GM18909 (cell line): ENCODE data around the gene MBD3L3.
"Not testable (repeated sequence)": the region's sequence is repeated elsewhere in the genome, so short reads cannot be mapped to it uniquely, and the experiment has no call there.

Source experiments
- ATAC-seq: cut with Tn5 transposase; IDR thresholded peaks from one replicate; pipeline ENCODE4 v1.9.1; 2021; ENCODE audit warnings: mild to moderate bottlenecking; ENCODE audit not compliant: unreplicated experiment, poor library complexity

MBD3L3 gene

GRCh38 chr19:7063764-7064418 is 5.4 kb upstream of the MBD3L3 start:
- no peak for ATAC-seq

GRCh38 chr19:7063339-7063738 is 4.9 kb upstream of the MBD3L3 start:
- ATAC-seq = no peak

GRCh38 chr19:7059977-7060376 is 1.5 kb upstream of the MBD3L3 start:
- ATAC-seq = not testable (repeated sequence)

GRCh38 chr19:7056371-7056770 is 2.1 kb downstream of the MBD3L3 start:
- not testable (repeated sequence) for ATAC-seq

GRCh38 chr19:7055679-7056078 is 2.8 kb downstream of the MBD3L3 start:
- ATAC-seq = not testable (repeated sequence)

GRCh38 chr19:7054635-7055368 is 3.7 kb downstream of the MBD3L3 start:
- ATAC-seq = not testable (repeated sequence)

- ATAC-seq = not testable (repeated sequence)
Observed at GRCh38 chr19:7052896-7053295, 5.6 kb downstream of the MBD3L3 start.

GRCh38 chr19:7051421-7051820 is 7.1 kb downstream of the MBD3L3 start:
- ATAC-seq = not testable (repeated sequence)

GRCh38 chr19:7049021-7049420 is 9.5 kb downstream of the MBD3L3 start, which contains the start of gene MBD3L2:
TSS of gene MBD3L2 (plus strand) at chr19:7049321. CDS start at chr19:7049374, 53 bp downstream.
- ATAC-seq = not testable (repeated sequence)

GRCh38 chr19:7041563-7041962 is 16.9 kb downstream of the MBD3L3 start:
- ATAC-seq = not testable (repeated sequence)

GRCh38 chr19:7040079-7040478 is 18.4 kb downstream of the MBD3L3 start, which contains the start of gene MBD3L4:
TSS of gene MBD3L4 (minus strand) at chr19:7040179. CDS start at chr19:7040144, 35 bp downstream.
- not testable (repeated sequence) for ATAC-seq

GRCh38 chr19:7030278-7030677 is 28.2 kb downstream of the MBD3L3 start, which contains the start of gene MBD3L5:
TSS of gene MBD3L5 (plus strand) at chr19:7030578. CDS start at chr19:7030612, 34 bp downstream.
- not testable (repeated sequence) for ATAC-seq

- not testable (repeated sequence) for ATAC-seq
Observed at GRCh38 chr19:7028790-7029189, 29.7 kb downstream of the MBD3L3 start.

- ATAC-seq = not testable (repeated sequence)
Observed at GRCh38 chr19:7021331-7021730, 37.1 kb downstream of the MBD3L3 start, which contains the start of gene MBD3L2B. TSS of gene MBD3L2B (minus strand) at chr19:7021431. CDS start at chr19:7021397, 34 bp downstream.

- no peak for ATAC-seq
Observed at GRCh38 chr19:7018828-7019227, 39.6 kb downstream of the MBD3L3 start.

GRCh38 chr19:7013678-7014077 is 44.8 kb downstream of the MBD3L3 start:
- no peak for ATAC-seq

- no peak for ATAC-seq
Observed at GRCh38 chr19:7010722-7011593, 47.5 kb downstream of the MBD3L3 start.

GRCh38 chr19:7007859-7008258 is 50.6 kb downstream of the MBD3L3 start:
- ATAC-seq = no peak
